ENCODE data around the gene COX4I2.

COX4I2 gene

GRCh38 chr20:31678389-31679356, 41.0 kb downstream of the COX4I2 start:
- DNase-seq = no peak

GRCh38 chr20:31679357-31680285, 41.9 kb downstream of the COX4I2 start:
- DNase-seq = no peak

GRCh38 chr20:31680286-31681127, 42.8 kb downstream of the COX4I2 start:
- no peak for DNase-seq

GRCh38 chr20:31681128-31681727, 43.5 kb downstream of the COX4I2 start:
- DNase-seq = no peak

GRCh38 chr20:31681769-31682168, 44.1 kb downstream of the COX4I2 start:
- no peak for DNase-seq

GRCh38 chr20:31682352-31682751, 44.6 kb downstream of the COX4I2 start:
- DNase-seq = no peak

DNA sequence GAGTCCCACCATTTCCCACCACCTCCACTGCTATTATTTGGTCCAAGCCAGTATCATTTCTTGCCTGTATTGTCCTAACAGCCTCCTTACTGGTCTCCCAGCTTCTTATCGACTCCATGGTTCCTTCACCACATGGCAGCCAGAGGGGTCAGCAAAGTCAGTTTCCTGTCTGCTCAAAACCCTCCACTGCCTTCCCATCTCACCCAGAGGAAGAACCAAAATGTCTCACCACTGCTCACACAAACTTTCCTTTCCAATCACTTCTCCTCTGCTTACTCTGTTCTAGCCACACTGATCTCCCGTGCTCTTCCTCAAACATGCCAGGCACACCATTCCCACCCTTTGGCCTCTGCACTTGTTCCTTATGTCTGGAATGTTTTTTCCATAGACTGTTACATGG, 45.2 kb downstream of the COX4I2 start:
- no peak for DNase-seq

GRCh38 chr20:31684153-31685015, 46.7 kb downstream of the COX4I2 start:
- DNase-seq = no peak

GRCh38 chr20:31685853-31686643, 48.3 kb downstream of the COX4I2 start:
- DNase-seq = no peak

GRCh38 chr20:31687777-31688176, 50.1 kb downstream of the COX4I2 start:
- DNase-seq = no peak

GRCh38 chr20:31689141-31689540, 51.4 kb downstream of the COX4I2 start:
- DNase-seq = no peak

GRCh38 chr20:31690124-31690666, 52.5 kb downstream of the COX4I2 start:
- no peak for DNase-seq

DNA sequence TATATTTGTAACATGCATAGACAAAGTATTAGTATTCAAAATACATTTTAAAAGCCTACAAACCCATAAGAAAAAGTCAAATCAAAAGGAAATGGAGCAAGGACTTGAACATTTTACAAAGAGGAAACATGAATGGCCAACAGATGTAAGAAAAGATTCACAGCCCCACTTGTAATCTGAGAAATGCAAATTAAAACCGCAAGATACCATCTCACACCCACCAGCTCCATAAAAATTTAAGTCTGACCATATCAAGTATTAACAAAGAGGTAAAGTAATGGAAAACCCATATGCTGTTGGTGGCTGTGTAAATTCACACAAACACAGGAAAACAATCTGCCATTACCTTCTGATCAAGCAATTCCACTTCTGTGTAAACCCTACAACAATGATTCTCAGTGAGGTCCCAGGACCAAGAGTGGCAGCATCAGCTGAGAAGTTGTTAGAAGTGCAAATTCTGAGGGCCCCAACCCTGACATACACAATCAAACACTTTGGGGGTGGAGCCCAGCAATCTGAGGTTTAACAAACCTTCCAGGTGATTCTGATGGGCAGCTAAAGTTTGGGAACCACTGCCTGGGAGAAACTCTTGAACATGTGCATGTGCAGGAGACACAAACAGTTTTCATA, 54.0 kb downstream of the COX4I2 start:
- DNase-seq = peak; percentile 74

GRCh38 chr20:31693402-31693801, 55.7 kb downstream of the COX4I2 start:
- no peak for DNase-seq

DNA sequence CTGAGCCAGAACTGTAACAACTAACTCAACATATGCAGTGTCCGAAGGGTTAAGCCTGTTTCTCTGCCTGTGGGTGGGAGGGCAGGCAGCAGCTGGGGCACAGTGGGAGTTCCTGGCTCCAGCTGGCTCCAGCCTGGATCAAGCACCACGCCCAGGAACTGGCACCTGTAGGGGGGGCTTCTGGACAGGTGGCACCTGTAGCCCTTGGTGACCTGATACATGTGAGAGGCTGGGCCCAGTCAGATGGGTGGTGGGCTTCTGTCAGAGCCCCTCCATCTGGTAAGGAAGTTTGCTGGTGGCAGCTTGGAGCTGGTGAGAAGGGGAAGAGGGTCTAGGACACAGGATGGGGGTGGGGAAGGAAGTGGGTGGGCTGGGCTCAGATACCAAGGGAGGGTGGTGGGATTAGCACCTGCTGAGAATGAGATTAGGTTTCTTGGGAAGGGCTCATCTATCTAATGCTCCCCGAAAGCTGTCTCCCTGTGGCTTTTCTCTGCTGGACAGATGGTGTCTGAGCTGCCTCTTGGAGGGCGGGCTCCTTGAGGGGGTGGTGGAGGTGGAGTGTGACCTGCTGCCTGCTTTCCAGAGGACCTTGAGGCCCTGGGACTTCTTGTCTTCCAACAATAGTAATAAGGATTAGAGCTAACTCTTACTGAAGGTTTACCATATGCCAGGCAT, 56.4 kb downstream of the COX4I2 start:
- peak; percentile 100 for DNase-seq
